KMS-11 (cell line): ENCODE measurements around the gene SP140.
"Not testable (repeated sequence)": the region's sequence is repeated elsewhere in the genome, so short reads cannot be mapped to it uniquely, and the experiment has no call there.

Experiments used
- H2AFZ ChIP-seq: fragments of 200-600 bp; sonication (generic); 2 replicates; pipeline ENCODE4 v1.6.1; 2016; ENCODE audit warnings: antibody characterized with exemption, mixed run types, low read depth
- H3K27ac ChIP-seq: fragments of 200-600 bp; sonication (generic); 2 replicates; pipeline ENCODE4 v1.6.1; 2016; ENCODE audit warnings: mild to moderate bottlenecking, mixed run types
- H3K27me3 ChIP-seq: fragments of 200-600 bp; sonication (generic); 2 replicates; pipeline ENCODE4 v1.6.1; 2017; ENCODE audit warnings: mild to moderate bottlenecking, low read depth, mixed run types, moderate library complexity; ENCODE audit not compliant: insufficient read depth
- H3K36me3 ChIP-seq: fragments of 200-600 bp; sonication (generic); 2 replicates; pipeline ENCODE4 v1.6.1; 2017; ENCODE audit warnings: mild to moderate bottlenecking, mixed run types; ENCODE audit not compliant: insufficient read depth
- H3K4me1 ChIP-seq: fragments of 200-600 bp; sonication (generic); 2 replicates; pipeline ENCODE4 v1.6.1; 2016; ENCODE audit warnings: mild to moderate bottlenecking, low read depth, mixed run types; ENCODE audit not compliant: poor library complexity, severe bottlenecking
- H3K4me2 ChIP-seq: fragments of 200-600 bp; sonication (generic); 2 replicates; pipeline ENCODE4 v1.7.0; 2016; ENCODE audit warnings: mild to moderate bottlenecking, mixed run types
- H3K4me3 ChIP-seq: fragments of 200-600 bp; sonication (generic); IDR thresholded peaks from 2 replicates; pipeline ENCODE4 v1.6.1; 2017; ENCODE audit warnings: low read depth, low read length, mixed read lengths; ENCODE audit not compliant: insufficient read depth
- H3K79me2 ChIP-seq: fragments of 200-600 bp; sonication (generic); 2 replicates; pipeline ENCODE4 v1.6.1; 2016; ENCODE audit warnings: low read depth, mixed run types; ENCODE audit not compliant: insufficient read depth
- H3K9ac ChIP-seq: fragments of 200-600 bp; sonication (generic); 2 replicates; pipeline ENCODE4 v1.6.1; 2016; ENCODE audit warnings: mild to moderate bottlenecking, mixed run types
- H4K20me1 ChIP-seq: fragments of 200-600 bp; sonication (generic); 2 replicates; pipeline ENCODE4 v1.6.1; 2016; ENCODE audit warnings: mild to moderate bottlenecking, mixed run types; ENCODE audit not compliant: insufficient read depth
- TF ChIP-seq, protein P1 (sequence below): fragments of 200-600 bp; sonication (generic); conservative IDR thresholded peaks from 2 replicates; pipeline ENCODE4 v1.6.1; 2017; ENCODE audit warnings: low read depth, mild to moderate bottlenecking, antibody characterized with exemption, low read length, moderate library complexity, mixed read lengths

SP140 gene

DNA sequence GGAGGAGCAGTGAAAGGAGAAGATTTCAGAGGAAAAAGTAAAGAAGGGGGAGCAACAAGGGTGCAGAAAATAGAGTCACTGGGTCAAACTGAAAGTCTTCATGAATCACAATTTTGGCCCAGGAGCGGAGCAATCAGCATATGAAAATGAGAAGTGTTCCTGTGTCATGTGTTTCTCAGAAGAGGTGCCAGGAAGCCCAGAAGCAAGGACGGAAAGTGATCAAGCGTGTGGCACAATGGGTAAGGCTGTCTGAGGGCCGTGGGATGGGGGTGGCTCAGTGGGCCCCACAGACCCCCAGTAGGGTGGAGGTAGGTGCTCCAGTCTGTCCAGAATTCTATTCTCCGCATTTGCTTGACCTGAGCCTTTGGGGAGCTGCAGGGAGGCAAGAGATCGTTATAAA, 44.2 kb downstream of the SP140 start:
- Histone ChIP-seq H3K79me2 (no peaks in the 10 kb centered on the region), H2AFZ (no peak overlapping the region), H3K27me3 (no peaks in the 10 kb centered on the region), H3K4me2 (no peak overlapping the region), H3K9ac (no peak overlapping the region), H3K27ac (no peak overlapping the region), H3K4me3 (no peak overlapping the region), H3K36me3 (no peaks in the 10 kb centered on the region), H3K4me1 (no peaks in the 10 kb centered on the region), H4K20me1 (no peaks in the 10 kb centered on the region)
- TF ChIP-seq, protein P1, sequence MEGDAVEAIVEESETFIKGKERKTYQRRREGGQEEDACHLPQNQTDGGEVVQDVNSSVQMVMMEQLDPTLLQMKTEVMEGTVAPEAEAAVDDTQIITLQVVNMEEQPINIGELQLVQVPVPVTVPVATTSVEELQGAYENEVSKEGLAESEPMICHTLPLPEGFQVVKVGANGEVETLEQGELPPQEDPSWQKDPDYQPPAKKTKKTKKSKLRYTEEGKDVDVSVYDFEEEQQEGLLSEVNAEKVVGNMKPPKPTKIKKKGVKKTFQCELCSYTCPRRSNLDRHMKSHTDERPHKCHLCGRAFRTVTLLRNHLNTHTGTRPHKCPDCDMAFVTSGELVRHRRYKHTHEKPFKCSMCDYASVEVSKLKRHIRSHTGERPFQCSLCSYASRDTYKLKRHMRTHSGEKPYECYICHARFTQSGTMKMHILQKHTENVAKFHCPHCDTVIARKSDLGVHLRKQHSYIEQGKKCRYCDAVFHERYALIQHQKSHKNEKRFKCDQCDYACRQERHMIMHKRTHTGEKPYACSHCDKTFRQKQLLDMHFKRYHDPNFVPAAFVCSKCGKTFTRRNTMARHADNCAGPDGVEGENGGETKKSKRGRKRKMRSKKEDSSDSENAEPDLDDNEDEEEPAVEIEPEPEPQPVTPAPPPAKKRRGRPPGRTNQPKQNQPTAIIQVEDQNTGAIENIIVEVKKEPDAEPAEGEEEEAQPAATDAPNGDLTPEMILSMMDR = no peak

DNA sequence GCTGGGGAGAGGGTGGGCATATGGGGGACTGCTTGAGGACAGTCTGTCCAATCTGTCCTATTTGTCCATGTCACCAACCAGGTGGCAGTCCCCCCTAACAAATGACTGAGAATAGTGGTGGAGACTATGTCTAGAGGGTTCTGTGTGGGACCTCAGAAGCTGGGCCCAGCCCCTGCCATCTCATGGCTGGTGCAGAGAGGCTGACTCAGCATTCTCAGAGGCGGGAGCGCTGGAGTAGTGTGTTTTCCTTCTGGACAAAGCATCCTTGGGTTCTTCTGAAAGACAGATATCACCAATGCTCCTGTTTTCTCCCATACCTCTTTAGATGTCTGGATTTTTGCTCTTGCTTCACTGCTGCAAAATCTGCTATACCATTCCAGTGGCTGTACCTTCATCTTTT, 57.4 kb downstream of the SP140 start:
- H3K36me3 ChIP-seq = no peaks in the 10 kb centered on the region
- H3K4me3 ChIP-seq = no peak overlapping the region
- TF ChIP-seq, protein P1 = no peak
- H3K79me2 ChIP-seq = no peaks in the 10 kb centered on the region
- no peak overlapping the region for H3K27ac ChIP-seq
- no peaks in the 10 kb centered on the region for H3K27me3 ChIP-seq
- H3K4me1 ChIP-seq = peaks cover 2% of the 10 kb centered on the region
- H4K20me1 ChIP-seq = no peaks in the 10 kb centered on the region
- H2AFZ ChIP-seq = no peak overlapping the region
- no peak overlapping the region for H3K4me2 ChIP-seq
- no peak overlapping the region for H3K9ac ChIP-seq

DNA sequence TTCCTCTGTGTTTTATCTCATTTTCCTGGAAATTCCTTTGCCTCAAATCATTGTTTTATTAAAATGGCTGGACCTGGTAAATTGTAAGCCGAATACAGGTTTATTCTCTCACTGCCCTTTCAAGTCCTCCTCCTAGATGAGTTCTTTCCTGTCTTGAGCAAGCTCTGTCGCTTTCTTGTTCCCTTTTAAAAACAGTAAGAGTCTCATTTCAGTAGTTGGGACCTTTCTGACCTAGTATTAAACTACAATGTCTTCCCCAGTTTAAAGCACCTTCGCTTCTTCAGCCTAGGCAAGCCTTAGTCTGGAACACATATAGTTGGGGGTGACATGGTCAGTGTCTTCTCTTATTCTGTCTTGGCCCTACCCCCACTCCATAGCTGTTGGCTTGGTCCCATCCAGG, 60.5 kb downstream of the SP140 start:
- Histone ChIP-seq H2AFZ (no peak overlapping the region), H3K4me2 (no peak overlapping the region), H3K9ac (no peak overlapping the region), H3K4me3 (no peak overlapping the region), H3K79me2 (no peaks in the 10 kb centered on the region), H3K27ac (no peak overlapping the region), H4K20me1 (no peaks in the 10 kb centered on the region), H3K27me3 (no peaks in the 10 kb centered on the region), H3K4me1 (peaks cover 6% of the 10 kb centered on the region), H3K36me3 (no peaks in the 10 kb centered on the region)
- TF ChIP-seq, protein P1 = no peak

DNA sequence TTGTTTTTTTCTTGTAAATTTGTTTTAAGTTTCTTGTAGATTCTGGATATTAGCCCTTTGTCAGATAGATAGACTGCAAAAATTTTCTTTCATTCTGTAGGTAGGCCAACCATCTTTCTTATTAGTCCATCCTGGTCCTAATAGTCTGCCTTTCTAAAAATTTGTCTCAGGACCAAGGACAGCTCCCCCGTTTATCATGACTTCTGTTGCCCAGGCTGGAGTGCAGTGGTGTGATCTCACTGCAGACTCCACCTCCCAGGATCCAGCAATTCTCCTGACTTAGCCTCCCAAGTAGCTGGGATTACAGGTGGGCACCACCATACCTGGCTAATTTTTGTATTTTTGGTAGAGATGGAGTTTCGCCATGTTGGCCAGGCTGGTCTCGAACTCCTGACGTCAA, 63.8 kb downstream of the SP140 start:
- H3K4me1 ChIP-seq, H3K4me3 ChIP-seq, H3K27ac ChIP-seq, H3K9ac ChIP-seq, H2AFZ ChIP-seq, H3K79me2 ChIP-seq, H3K27me3 ChIP-seq, H4K20me1 ChIP-seq, H3K4me2 ChIP-seq, H3K36me3 ChIP-seq: not testable (repeated sequence)

DNA sequence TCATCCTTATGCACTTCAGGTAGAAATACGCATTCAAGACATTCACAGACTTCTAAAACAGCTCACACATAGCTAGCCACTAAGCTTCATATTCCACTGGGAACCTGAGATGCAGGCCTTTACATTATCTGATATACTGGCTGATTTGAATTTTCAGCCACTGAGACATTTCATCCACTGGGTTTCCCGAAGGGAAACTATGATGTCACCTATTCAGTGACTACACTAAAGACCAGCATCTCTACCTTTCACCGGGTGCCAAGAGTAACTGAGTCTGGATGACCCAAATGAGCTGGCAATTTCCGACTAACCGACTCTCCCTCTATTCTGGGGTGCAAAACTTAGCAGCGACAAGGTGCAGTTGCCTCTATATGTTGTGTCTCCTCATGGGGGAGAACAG, 69.7 kb downstream of the SP140 start:
- H3K27ac ChIP-seq = no peak overlapping the region
- H3K79me2 ChIP-seq = no peaks in the 10 kb centered on the region
- H3K4me1 ChIP-seq = peaks cover 13% of the 10 kb centered on the region
- H3K9ac ChIP-seq = no peak overlapping the region
- H2AFZ ChIP-seq = no peak overlapping the region
- H3K4me3 ChIP-seq = no peak overlapping the region
- H3K36me3 ChIP-seq = no peaks in the 10 kb centered on the region
- no peaks in the 10 kb centered on the region for H3K27me3 ChIP-seq
- TF ChIP-seq, protein P1 = no peak
- no peak overlapping the region for H3K4me2 ChIP-seq
- H4K20me1 ChIP-seq = no peaks in the 10 kb centered on the region
